HepG2 (cell line): ENCODE data around the gene TBX6. TPM values are rescaled to one million over a fixed set of nuclear protein-coding genes. Genes with fewer than 3 reads are reported as not detected.
A peak's percentile ranks its signal among the peaks of the same experiment; 100 is the strongest.

Source experiments
- ELF4 ChIP-seq: sonication (generic); formaldehyde crosslinking; IDR thresholded peaks from 2 replicates; pipeline ENCODE4 v1.5.0; 2020; ENCODE audit warnings: missing genetic modification reagents, mild to moderate bottlenecking, moderate library complexity, borderline replicate concordance
- ETV5 ChIP-seq: IDR thresholded peaks from 2 replicates; pipeline ENCODE4 v1.6.1; 2018; ENCODE audit warnings: missing biosample characterization, missing genetic modification reagents, inconsistent platforms, borderline replicate concordance
- GMEB2 ChIP-seq: IDR thresholded peaks from 2 replicates; pipeline ENCODE4 v1.6.1; 2016; ENCODE audit warnings: missing biosample characterization, missing genetic modification reagents, low read depth
- HOXA3 ChIP-seq: sonication (generic); formaldehyde crosslinking; IDR thresholded peaks from 2 replicates; pipeline ENCODE4 v1.5.0; 2020; ENCODE audit warnings: missing genetic modification reagents
- KLF13 ChIP-seq: sonication (generic); formaldehyde crosslinking; IDR thresholded peaks from 2 replicates; pipeline ENCODE4 v1.4.0; 2020; ENCODE audit warnings: mild to moderate bottlenecking, missing genetic modification reagents
- MEIS2 ChIP-seq: sonication (generic); formaldehyde crosslinking; IDR thresholded peaks from 2 replicates; pipeline ENCODE4 v1.9.0; 2021; ENCODE audit warnings: mild to moderate bottlenecking, missing genetic modification reagents
- RARA ChIP-seq: IDR thresholded peaks from 2 replicates; pipeline ENCODE4 v1.6.1; 2016; ENCODE audit warnings: missing genetic modification reagents, missing compliant biosample characterization
- SALL1 ChIP-seq: sonication (generic); formaldehyde crosslinking; IDR thresholded peaks from 2 replicates; pipeline ENCODE4 v1.8.0; 2022; ENCODE audit warnings: mild to moderate bottlenecking, missing genetic modification reagents
- TBX2 ChIP-seq: sonication (generic); formaldehyde crosslinking; IDR thresholded peaks from 2 replicates; pipeline ENCODE4 v1.5.0; 2020; ENCODE audit warnings: missing genetic modification reagents, mild to moderate bottlenecking, borderline replicate concordance
- THAP9 ChIP-seq: sonication (generic); formaldehyde crosslinking; IDR thresholded peaks from 2 replicates; pipeline ENCODE4; 2020; ENCODE audit warnings: missing genetic modification reagents, mild to moderate bottlenecking, borderline replicate concordance
- ZKSCAN5 ChIP-seq: sonication (generic); formaldehyde crosslinking; IDR thresholded peaks from 2 replicates; pipeline ENCODE4 v1.5.1; 2020; ENCODE audit warnings: mild to moderate bottlenecking, missing genetic modification reagents
- ZNF547 ChIP-seq: sonication (generic); formaldehyde crosslinking; IDR thresholded peaks from 2 replicates; pipeline ENCODE4 v1.5.1; 2020; ENCODE audit warnings: mild to moderate bottlenecking, missing genetic modification reagents
- ZNF784 ChIP-seq: sonication (generic); formaldehyde crosslinking; IDR thresholded peaks from 2 replicates; pipeline ENCODE4 v1.5.1; 2020; ENCODE audit warnings: missing genetic modification reagents, mild to moderate bottlenecking, borderline replicate concordance
- polyA plus RNA-seq, 8 experiments: library from polyadenylated mRNA; depleted of rRNA in 3 of 8; stranded (reverse) in 7 of 8; unstranded in 1 of 8; fragments of >200 nt; fragmentation: Illumina TruSeq in 4 of 8; extraction: Trizol in 4 of 8; gene quantifications; 2 replicates each; pipeline versions ENCODE4 v1.2.1 to v1.2.3, GENCODE V29; 2011 to 2016; ENCODE audit warnings: low read depth in 4 of 8, missing spikeins in 1 of 8, mixed read lengths in 1 of 8; ENCODE audit not compliant: insufficient read depth in 1 of 8
- total RNA-seq, 5 experiments: library from RNA; depleted of rRNA; stranded (reverse); fragments of >200 nt; fragmentation: Illumina TruSeq; extraction: Trizol; gene quantifications; 2 replicates each; pipeline ENCODE4 v1.2.3, GENCODE V29; 2016; ENCODE audit warnings: low read depth in 1 of 5
- TF ChIP-seq, protein P1 (sequence below): sonication (generic); formaldehyde crosslinking; IDR thresholded peaks from 2 replicates; pipeline ENCODE4 v1.4.0; 2020; ENCODE audit warnings: missing genetic modification reagents, borderline replicate concordance
- TF ChIP-seq, protein P2 (sequence below): IDR thresholded peaks from 2 replicates; pipeline ENCODE4 v1.6.1; 2016; ENCODE audit warnings: mild to moderate bottlenecking, missing biosample characterization, missing genetic modification reagents
- TF ChIP-seq, protein P3 (sequence below), 2 experiments: sonication (generic) in 1 of 2; formaldehyde crosslinking in 1 of 2; IDR thresholded peaks; 2 replicates each; pipeline versions ENCODE4 v1.4.0 to v1.6.1; 2018 to 2020; ENCODE audit warnings: missing genetic modification reagents in 2 of 2, borderline replicate concordance in 1 of 2, low read depth in 1 of 2, mild to moderate bottlenecking in 1 of 2, missing biosample characterization in 1 of 2

The TBX6 gene
- total and polyA plus RNA-seq, 2 of the 13 experiments (the other 11 are each of a cell fraction or from before 2014, with no cell fraction given) = 0.24 to 0.42 TPM

- TF ChIP-seq, protein P1, sequence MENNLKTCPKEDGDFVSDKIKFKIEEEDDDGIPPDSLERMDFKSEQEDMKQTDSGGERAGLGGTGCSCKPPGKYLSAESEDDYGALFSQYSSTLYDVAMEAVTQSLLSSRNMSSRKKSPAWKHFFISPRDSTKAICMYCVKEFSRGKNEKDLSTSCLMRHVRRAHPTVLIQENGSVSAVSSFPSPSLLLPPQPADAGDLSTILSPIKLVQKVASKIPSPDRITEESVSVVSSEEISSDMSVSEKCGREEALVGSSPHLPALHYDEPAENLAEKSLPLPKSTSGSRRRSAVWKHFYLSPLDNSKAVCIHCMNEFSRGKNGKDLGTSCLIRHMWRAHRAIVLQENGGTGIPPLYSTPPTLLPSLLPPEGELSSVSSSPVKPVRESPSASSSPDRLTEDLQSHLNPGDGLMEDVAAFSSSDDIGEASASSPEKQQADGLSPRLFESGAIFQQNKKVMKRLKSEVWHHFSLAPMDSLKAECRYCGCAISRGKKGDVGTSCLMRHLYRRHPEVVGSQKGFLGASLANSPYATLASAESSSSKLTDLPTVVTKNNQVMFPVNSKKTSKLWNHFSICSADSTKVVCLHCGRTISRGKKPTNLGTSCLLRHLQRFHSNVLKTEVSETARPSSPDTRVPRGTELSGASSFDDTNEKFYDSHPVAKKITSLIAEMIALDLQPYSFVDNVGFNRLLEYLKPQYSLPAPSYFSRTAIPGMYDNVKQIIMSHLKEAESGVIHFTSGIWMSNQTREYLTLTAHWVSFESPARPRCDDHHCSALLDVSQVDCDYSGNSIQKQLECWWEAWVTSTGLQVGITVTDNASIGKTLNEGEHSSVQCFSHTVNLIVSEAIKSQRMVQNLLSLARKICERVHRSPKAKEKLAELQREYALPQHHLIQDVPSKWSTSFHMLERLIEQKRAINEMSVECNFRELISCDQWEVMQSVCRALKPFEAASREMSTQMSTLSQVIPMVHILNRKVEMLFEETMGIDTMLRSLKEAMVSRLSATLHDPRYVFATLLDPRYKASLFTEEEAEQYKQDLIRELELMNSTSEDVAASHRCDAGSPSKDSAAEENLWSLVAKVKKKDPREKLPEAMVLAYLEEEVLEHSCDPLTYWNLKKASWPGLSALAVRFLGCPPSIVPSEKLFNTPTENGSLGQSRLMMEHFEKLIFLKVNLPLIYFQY (CRISPR knock-in tag) = peak; percentile 76; the same call in 1 of the 2 replicates
- TF ChIP-seq THAP9 (CRISPR knock-in tag) = peak; percentile 63; the same call in 1 of the 2 replicates
- TF ChIP-seq TBX2 (CRISPR knock-in tag) = peak; percentile 13
- TF ChIP-seq ETV5 (CRISPR knock-in tag) = peak; percentile 54; the same call in 1 of the 2 replicates
- no peak for TF ChIP-seq ELF4 (CRISPR knock-in tag)
- peak; percentile 49; the same call in 1 of the 2 replicates for TF ChIP-seq SALL1 (CRISPR knock-in tag)
- 0 out of 2 replicates have a peak, but pooled peaks have one; percentile 40 for TF ChIP-seq ZNF547 (CRISPR knock-in tag)
- TF ChIP-seq, protein P2, sequence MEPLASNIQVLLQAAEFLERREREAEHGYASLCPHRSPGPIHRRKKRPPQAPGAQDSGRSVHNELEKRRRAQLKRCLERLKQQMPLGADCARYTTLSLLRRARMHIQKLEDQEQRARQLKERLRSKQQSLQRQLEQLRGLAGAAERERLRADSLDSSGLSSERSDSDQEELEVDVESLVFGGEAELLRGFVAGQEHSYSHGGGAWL = 0 out of 2 replicates have a peak, but pooled peaks have one; percentile 24
- peak; percentile 54; the same call in 1 of the 2 replicates for TF ChIP-seq HOXA3 (CRISPR knock-in tag)
- TF ChIP-seq, protein P3, sequence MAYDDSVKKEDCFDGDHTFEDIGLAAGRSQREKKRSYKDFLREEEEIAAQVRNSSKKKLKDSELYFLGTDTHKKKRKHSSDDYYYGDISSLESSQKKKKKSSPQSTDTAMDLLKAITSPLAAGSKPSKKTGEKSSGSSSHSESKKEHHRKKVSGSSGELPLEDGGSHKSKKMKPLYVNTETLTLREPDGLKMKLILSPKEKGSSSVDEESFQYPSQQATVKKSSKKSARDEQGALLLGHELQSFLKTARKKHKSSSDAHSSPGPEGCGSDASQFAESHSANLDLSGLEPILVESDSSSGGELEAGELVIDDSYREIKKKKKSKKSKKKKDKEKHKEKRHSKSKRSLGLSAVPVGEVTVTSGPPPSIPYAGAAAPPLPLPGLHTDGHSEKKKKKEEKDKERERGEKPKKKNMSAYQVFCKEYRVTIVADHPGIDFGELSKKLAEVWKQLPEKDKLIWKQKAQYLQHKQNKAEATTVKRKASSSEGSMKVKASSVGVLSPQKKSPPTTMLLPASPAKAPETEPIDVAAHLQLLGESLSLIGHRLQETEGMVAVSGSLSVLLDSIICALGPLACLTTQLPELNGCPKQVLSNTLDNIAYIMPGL (CRISPR knock-in tag; IDR thresholded peaks at IDR 0.05; ENCODE audit: borderline replicate concordance in 1 of 2, low read depth in 1 of 2) = peak; percentile 82 to 91
- TF ChIP-seq GMEB2 = no peak
- peak; percentile 50; the same call in 1 of the 2 replicates for TF ChIP-seq RARA
- no peak for TF ChIP-seq MEIS2
- TF ChIP-seq KLF13 (CRISPR knock-in tag) = 0 out of 2 replicates have a peak, but pooled peaks have one; percentile 21
- no peak for TF ChIP-seq ZKSCAN5 (CRISPR knock-in tag)
- TF ChIP-seq ZNF784 = 0 out of 2 replicates have a peak, but pooled peaks have one; percentile 36
These were observed 36.7 kb downstream of the TBX6 start (continued) for GRCh38 chr16:30054959-30055553.
